ENCODE results near the gene DCHS1.

The DCHS1 gene

GRCh38 chr11:6625832-6626420 is 29.7 kb downstream of the DCHS1 start:
- no peak for DNase-seq

GRCh38 chr11:6625156-6625831 is 30.3 kb downstream of the DCHS1 start:
- no peak for DNase-seq

- no peak for DNase-seq
Measured at GRCh38 chr11:6623391-6624363, 31.9 kb downstream of the DCHS1 start.

- no peak for DNase-seq
Measured at GRCh38 chr11:6622261-6623171, 33.1 kb downstream of the DCHS1 start.

- DNase-seq: no peak
Measured at GRCh38 chr11:6621711-6622211, 33.8 kb downstream of the DCHS1 start.

- no peak for DNase-seq
Measured at GRCh38 chr11:6620636-6621035, 35.0 kb downstream of the DCHS1 start.

- DNase-seq: peak; percentile 80
Measured at GRCh38 chr11:6619004-6619745, 36.4 kb downstream of the DCHS1 start, which contains the start of gene TPP1. Gene TPP1 (minus strand): TSS chr11:6619422. CDS start chr11:6619400, 22 bp downstream.

GRCh38 chr11:6618117-6619003 is 37.2 kb downstream of the DCHS1 start:
- no peak for DNase-seq

GRCh38 chr11:6617315-6617781 is 38.3 kb downstream of the DCHS1 start:
- DNase-seq: no peak

GRCh38 chr11:6616596-6617250 is 38.9 kb downstream of the DCHS1 start:
- no peak for DNase-seq

- DNase-seq: no peak
Measured at GRCh38 chr11:6615882-6616585, 39.6 kb downstream of the DCHS1 start.

GRCh38 chr11:6615046-6615445 is 40.6 kb downstream of the DCHS1 start:
- DNase-seq: no peak

GRCh38 chr11:6614446-6614845 is 41.2 kb downstream of the DCHS1 start:
- no peak for DNase-seq

GRCh38 chr11:6613496-6613895 is 42.1 kb downstream of the DCHS1 start:
- no peak for DNase-seq

- DNase-seq: peak; percentile 88
Measured at GRCh38 chr11:6612213-6613041, 43.2 kb downstream of the DCHS1 start, which contains the start of gene TAF10. Gene TAF10 (minus strand): TSS chr11:6612216. CDS start chr11:6612189, 27 bp downstream.

GRCh38 chr11:6611963-6612212 is 43.7 kb downstream of the DCHS1 start:
- DNase-seq: no peak

GRCh38 chr11:6611092-6611962 is 44.3 kb downstream of the DCHS1 start:
- DNase-seq: no peak
